ENCODE data around the gene DGKE.

GRCh38 chr17:56913353-56913866 is 79.5 kb downstream of the DGKE start:
- TF ChIP-seq POLR2A (IDR thresholded peaks at IDR 0.05; ENCODE audit: low read depth), result no peak
- no peak for TF ChIP-seq CTCF (IDR thresholded peaks at IDR 0.05)
- no peak for TF ChIP-seq POLR2AphosphoS5 (IDR thresholded peaks at IDR 0.05)
- TF ChIP-seq EP300 (IDR thresholded peaks at IDR 0.05), result no peak
